Stimulated activated effector memory CD8-positive, alpha-beta T cell treated with anti-CD3 and anti-CD28 coated beads, Interleukin-12 subunit alpha, Interleukin-12 subunit beta, amount 100 ng/mL, for 72 hours (primary cell): ENCODE measurements around the gene RPS6KC1.
"Not testable (repeated sequence)": the region's sequence is repeated elsewhere in the genome, so short reads cannot be mapped to it uniquely, and the experiment has no call there.

Experiments
- ATAC-seq: fragments of 150-1000 bp; cut with Tn5 transposase; 2 replicates; pipeline ENCODE4 v1.10.0; 2021
- DNase-seq, 2 donors: peaks; one replicate each; pipeline ENCODE4 v3.0.0; 2021 to 2022; ENCODE audit warnings: low spot score in 2 of 2
- H3K27ac Mint-ChIP-seq: one replicate; pipeline ENCODE4 v1.8.0; 2022; ENCODE audit warnings: mild to moderate bottlenecking, mixed read lengths
- H3K36me3 Mint-ChIP-seq: one replicate; pipeline ENCODE4 v1.8.0; 2022; ENCODE audit warnings: mild to moderate bottlenecking, mixed read lengths
- H3K4me1 Mint-ChIP-seq: one replicate; pipeline ENCODE4 v1.8.0; 2022; ENCODE audit warnings: mixed read lengths
- H3K4me3 Mint-ChIP-seq: one replicate; pipeline ENCODE4 v1.8.0; 2022; ENCODE audit warnings: mild to moderate bottlenecking, mixed read lengths
- H3K9me3 Mint-ChIP-seq: one replicate; pipeline ENCODE4 v1.8.0; 2022; ENCODE audit warnings: mixed read lengths

Gene RPS6KC1, protein sequence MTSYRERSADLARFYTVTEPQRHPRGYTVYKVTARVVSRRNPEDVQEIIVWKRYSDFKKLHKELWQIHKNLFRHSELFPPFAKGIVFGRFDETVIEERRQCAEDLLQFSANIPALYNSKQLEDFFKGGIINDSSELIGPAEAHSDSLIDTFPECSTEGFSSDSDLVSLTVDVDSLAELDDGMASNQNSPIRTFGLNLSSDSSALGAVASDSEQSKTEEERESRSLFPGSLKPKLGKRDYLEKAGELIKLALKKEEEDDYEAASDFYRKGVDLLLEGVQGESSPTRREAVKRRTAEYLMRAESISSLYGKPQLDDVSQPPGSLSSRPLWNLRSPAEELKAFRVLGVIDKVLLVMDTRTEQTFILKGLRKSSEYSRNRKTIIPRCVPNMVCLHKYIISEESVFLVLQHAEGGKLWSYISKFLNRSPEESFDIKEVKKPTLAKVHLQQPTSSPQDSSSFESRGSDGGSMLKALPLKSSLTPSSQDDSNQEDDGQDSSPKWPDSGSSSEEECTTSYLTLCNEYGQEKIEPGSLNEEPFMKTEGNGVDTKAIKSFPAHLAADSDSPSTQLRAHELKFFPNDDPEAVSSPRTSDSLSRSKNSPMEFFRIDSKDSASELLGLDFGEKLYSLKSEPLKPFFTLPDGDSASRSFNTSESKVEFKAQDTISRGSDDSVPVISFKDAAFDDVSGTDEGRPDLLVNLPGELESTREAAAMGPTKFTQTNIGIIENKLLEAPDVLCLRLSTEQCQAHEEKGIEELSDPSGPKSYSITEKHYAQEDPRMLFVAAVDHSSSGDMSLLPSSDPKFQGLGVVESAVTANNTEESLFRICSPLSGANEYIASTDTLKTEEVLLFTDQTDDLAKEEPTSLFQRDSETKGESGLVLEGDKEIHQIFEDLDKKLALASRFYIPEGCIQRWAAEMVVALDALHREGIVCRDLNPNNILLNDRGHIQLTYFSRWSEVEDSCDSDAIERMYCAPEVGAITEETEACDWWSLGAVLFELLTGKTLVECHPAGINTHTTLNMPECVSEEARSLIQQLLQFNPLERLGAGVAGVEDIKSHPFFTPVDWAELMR

DNA sequence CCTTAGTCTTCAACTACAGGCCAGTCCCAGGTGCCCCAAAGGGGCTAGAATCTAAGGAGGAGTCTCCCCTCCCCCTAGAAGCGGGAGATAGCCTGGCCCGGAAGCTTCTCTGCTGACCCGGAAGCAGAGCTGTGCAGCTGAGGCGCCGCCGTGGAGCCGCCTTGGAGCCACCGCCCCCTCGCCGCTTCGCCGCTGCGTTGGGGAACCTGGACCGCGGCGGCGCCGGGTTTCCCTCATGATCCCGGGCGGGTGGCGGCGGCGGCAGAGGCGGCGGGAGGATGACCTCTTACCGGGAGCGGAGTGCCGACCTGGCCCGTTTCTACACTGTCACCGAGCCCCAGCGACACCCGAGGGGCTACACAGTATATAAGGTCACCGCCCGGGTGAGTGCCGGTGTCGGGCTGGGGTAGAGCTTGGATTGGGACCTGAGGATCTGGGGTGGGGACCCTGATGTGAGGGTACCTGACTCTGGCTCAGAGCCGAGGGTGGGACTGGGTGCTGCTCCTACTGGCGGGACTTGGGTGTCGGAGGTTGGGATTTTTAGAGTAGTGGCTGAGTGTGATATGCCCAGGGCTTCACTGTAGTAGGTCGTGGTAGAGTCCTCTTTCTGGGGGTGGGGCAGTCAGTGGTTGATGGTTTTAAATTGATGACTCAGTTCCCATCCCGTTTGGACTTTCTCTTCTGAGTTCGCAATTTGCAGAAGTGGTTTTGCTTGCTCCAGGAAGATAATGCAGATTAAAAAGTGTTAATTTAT lies at the start of gene RPS6KC1:
RPS6KC1 (plus strand) TSS at position 115 of the 754 bp plus-strand sequence; CDS start at position 279, 164 bp downstream.
- DNase-seq (peak; percentile 67 to 88), ATAC-seq (peak; percentile 98)
- Mint-ChIP-seq H3K4me3 (peak within 1 kb of the TSS; percentile 83), H3K9me3 (peaks cover 8% of the 10 kb centered on the region), H3K4me1 (peaks cover 28% of the 10 kb centered on the region), H3K27ac (peak within 1 kb of the TSS; percentile 94), H3K36me3 (no peaks in the 10 kb centered on the region)

DNA sequence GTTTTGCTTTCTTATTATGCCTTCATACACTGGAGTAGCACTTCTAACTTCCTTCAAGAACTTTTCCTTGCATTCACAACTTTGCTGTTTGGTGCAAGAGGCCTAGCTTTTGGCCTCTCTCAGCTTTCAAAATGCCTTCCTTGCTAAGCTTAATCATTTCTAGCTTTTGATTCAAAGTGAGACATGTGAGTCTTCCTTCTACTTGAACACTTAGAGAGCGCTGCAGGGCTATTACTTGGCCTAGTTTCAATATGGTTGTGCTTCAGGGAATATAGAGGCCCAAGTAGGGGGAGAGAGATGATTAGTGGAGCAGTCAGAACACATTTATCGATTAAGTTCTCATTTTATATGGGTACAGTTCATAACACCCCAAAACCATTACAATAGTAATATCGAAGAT lies 47.8 kb upstream of the RPS6KC1 start:
- H3K4me3 Mint-ChIP-seq, result peak overlapping the region; percentile 21
- peak overlapping the region; percentile 66 for H3K27ac Mint-ChIP-seq
- peaks cover 98% of the 10 kb centered on the region for H3K36me3 Mint-ChIP-seq
- H3K9me3 Mint-ChIP-seq, result no peaks in the 10 kb centered on the region
- peaks cover 14% of the 10 kb centered on the region for H3K4me1 Mint-ChIP-seq
- ATAC-seq, result peak; percentile 100
- no peak for DNase-seq

DNA sequence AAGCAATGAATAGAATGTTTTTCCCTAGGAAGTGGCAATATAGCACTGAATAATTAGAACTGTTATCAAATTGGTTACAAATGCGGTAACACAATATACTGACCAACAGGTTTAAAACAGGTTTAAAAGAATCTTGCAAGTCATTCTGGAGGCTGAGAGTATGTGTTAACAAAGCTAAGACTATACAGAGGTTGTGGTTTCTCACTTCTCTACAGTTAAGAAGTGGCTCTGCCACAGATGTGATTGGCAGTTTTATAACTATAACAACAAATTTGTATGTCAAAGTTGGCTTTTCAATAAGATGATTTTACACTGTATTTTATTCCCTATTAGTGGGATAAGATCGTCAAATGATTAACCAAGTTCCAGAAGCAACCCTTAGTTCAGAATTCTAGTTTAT lies 42.5 kb upstream of the RPS6KC1 start:
- H3K9me3 Mint-ChIP-seq, result no peaks in the 10 kb centered on the region
- H3K36me3 Mint-ChIP-seq, result peaks cover 89% of the 10 kb centered on the region
- no peak overlapping the region for H3K4me3 Mint-ChIP-seq
- DNase-seq, result no peak
- peak overlapping the region; percentile 12 for H3K27ac Mint-ChIP-seq
- H3K4me1 Mint-ChIP-seq, result peaks cover 36% of the 10 kb centered on the region
- ATAC-seq, result peak; percentile 81

DNA sequence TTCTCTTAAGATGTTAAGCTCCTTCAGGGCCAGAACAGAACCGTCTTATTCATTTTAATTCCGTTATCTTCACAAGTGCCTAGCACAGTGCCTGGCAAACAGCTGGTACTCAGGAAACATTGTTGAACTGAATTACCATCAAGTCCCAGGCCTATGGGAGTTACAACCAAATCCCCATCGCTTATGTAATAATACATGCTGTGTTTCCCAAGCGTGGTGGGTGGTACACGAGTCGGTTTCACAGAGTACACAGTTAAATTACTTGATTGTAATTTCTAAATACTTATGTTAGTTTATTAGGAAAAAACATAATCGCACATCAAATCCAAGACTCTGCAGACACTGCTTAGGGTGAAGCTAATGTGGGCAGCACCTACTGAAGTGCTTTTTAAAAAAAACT lies 36.4 kb upstream of the RPS6KC1 start:
- Mint-ChIP-seq H3K9me3 (no peaks in the 10 kb centered on the region), H3K4me1 (peaks cover 25% of the 10 kb centered on the region), H3K4me3 (peak overlapping the region; percentile 99), H3K27ac (peak overlapping the region; percentile 99), H3K36me3 (peaks cover 39% of the 10 kb centered on the region)
- ATAC-seq, result no peak
- DNase-seq, result no peak

DNA sequence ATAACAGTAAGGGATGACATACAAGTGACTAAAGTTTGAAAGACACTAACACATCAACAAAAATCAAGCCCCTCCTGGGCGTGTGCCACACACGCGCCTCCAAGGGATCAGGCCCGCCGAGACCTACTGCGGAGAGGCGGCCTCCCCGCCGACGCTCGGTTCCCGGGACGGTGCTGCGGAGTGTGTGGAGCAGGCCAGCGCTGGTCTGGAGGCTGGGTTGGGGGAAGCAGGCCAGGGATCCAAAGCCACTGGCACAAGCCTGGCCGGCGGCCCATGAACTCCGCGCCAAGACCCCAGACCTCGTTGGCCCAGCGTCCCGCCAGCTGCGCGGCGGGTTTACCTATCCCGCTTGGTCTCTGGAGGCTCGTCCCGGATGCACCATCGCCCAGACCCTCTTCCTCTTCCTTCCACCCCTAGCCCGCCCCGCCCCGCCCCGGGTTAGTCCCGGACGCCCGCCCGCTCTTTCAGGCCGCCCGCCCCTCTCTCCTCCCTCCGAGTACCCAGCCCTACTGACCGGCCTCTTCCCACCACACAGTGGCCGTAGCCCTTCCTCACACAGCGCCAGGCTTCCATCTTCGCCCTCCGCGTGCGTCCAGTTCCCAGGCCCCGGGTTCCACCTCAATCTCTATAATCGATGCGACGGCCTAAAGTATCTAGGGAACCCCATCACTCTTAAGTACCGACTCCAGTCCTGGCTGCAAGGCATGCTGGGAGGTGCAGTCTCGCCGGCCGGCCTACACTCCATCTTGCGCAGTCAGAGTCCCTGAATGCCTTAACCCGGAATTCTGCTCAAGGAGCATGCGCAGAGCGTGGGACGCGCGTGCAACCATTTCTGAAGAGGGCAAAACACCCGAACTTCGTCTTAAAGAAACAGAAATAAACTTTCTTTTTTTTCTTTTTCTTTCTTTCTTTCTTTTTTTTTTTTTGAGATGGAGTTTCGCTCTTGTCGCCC lies 35.7 kb upstream of the RPS6KC1 start, which contains the start of gene ANGEL2:
ANGEL2 (minus strand) TSS at position 769 of the 952 bp plus-strand sequence; CDS start at position 573, 196 bp downstream.
- peak within 1 kb of the TSS; percentile 99 for H3K4me3 Mint-ChIP-seq
- H3K4me1 Mint-ChIP-seq, result peaks cover 25% of the 10 kb centered on the region
- ATAC-seq (peak; percentile 99), DNase-seq (peak; percentile 81 to 96)
- peaks cover 32% of the 10 kb centered on the region for H3K36me3 Mint-ChIP-seq
- peak within 1 kb of the TSS; percentile 99 for H3K27ac Mint-ChIP-seq
- H3K9me3 Mint-ChIP-seq, result no peaks in the 10 kb centered on the region

DNA sequence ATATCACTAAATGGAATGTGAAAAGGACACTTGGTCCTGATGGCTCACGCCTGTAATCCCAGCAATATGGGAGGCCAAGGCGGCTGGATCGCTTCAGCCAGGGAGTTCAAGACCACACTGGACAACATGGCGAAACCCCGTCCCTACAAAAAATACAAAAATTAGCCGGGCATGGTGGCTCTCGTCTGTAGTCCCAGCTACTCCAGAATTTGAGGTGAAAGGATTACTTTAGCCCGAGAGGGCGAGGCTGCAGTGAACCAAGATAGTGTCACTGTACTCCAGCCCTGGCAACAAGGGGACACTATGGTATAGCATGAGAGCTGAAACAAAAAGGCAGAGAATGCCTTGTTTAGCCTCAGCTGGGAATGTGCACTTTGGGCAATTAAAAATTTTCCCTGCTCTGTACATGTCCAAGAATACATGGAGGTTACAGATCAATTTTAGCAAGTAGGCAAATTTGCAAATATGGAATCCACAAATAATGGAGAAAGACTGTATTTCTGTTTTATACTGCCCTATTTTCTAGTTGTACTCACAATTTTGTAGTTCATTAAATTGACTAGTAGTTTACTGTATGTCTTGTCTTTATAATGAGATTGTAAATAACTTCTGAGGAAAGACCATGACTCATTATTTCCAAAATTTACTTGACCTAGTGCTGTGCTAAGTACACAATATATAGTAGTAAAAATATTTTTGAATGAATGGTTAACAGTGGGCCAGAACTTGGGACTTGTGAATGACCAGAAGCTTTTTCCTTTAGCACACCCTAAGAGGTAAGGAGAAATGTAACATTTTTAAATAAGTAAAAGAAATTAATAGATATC lies 33.4 kb upstream of the RPS6KC1 start:
- Mint-ChIP-seq H3K4me1 (peaks cover 11% of the 10 kb centered on the region), H3K27ac (no peak overlapping the region), H3K36me3 (peaks cover 12% of the 10 kb centered on the region), H3K4me3 (no peak overlapping the region), H3K9me3 (no peaks in the 10 kb centered on the region)
- no peak for ATAC-seq
- DNase-seq, result no peak

DNA sequence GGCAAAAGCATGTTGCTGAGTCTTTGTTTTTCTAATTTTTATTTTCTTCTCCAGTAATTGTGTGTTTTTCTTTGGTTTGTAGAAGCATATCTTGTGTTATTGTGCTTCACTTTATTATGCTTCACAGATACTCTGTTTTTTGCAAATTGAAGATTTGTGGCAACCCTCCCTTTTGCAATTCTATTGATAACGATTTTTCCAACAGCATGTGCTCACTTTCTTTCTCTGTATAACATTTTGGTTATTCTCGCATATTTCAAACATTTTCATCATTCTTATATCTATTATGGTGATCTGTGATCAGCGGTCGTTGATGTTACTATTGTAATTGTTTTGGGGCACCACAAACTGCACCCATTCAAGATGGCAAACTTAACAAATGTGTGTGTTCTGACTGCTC lies 31.6 kb upstream of the RPS6KC1 start:
- H3K27ac Mint-ChIP-seq, result no peak overlapping the region
- H3K36me3 Mint-ChIP-seq, result peaks cover 7% of the 10 kb centered on the region
- H3K9me3 Mint-ChIP-seq, result no peaks in the 10 kb centered on the region
- H3K4me3 Mint-ChIP-seq, result no peak overlapping the region
- H3K4me1 Mint-ChIP-seq, result no peaks in the 10 kb centered on the region
- DNase-seq, result no peak
- ATAC-seq, result no peak

DNA sequence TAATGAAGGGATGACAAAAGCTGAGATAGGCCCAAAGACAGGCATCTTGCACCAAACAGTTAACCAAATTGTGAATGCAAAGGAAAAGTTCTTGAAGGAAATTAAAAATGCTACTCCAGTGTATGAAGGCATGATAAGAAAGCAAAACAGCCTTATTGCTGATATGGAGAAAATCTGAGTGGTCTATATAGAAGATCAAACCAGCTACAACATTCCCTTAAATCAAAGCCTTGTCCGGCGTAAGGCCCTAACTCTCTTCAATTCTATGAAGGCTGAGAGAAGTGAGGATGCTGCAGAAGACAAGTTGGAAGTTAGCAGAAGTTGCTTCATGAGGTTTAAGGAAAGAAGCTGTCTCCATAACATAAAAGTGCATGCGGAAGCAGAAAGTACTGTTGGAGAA lies 31.0 kb upstream of the RPS6KC1 start:
- no peak for DNase-seq
- peaks cover 7% of the 10 kb centered on the region for H3K36me3 Mint-ChIP-seq
- no peak overlapping the region for H3K27ac Mint-ChIP-seq
- no peaks in the 10 kb centered on the region for H3K9me3 Mint-ChIP-seq
- no peak for ATAC-seq
- H3K4me3 Mint-ChIP-seq, result no peak overlapping the region
- H3K4me1 Mint-ChIP-seq, result no peaks in the 10 kb centered on the region

DNA sequence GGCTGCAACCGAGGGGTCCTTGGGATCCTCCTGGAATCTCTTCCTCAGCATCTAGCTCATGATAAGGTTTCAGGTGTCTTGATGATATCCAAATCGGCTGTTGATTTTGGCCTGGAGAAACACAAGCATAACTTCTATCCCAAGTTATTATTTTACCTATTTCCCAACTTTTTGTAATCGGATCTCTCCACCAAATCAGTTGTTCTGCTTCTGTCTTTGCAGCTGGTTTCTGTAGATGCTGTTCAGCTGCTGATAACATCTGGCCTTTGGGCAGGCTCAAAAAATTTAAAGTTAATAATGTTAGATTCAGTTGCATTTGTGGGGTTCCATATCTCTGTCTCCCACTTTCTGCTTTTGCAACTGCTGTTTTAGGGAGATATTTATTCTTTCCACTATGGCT lies 24.0 kb upstream of the RPS6KC1 start:
- ATAC-seq, DNase-seq, H3K9me3 Mint-ChIP-seq, H3K36me3 Mint-ChIP-seq, H3K27ac Mint-ChIP-seq, H3K4me3 Mint-ChIP-seq, H3K4me1 Mint-ChIP-seq: not testable (repeated sequence)

DNA sequence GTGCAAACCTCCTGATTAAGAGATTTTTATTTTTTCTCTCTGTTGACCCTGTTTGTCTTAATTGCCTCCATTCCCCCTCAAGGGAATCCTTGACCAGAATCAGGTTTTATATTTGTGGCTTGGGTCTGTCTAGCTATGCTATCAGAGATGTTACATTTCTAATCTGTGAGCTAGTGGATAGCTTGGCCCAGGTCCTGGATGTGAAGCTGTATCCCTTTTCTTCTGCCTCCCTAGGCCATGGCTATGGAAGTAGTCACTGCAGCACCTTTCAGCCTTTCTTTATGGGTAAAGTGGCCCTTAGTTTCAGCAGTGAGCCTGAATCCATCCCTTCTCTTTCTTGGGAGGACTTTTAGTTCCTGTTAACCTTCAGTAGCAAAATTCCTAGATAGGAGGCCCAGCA lies 18.4 kb upstream of the RPS6KC1 start:
- Mint-ChIP-seq H3K9me3 (no peaks in the 10 kb centered on the region), H3K27ac (no peak overlapping the region), H3K4me3 (no peak overlapping the region), H3K4me1 (no peaks in the 10 kb centered on the region), H3K36me3 (no peaks in the 10 kb centered on the region)
- no peak for DNase-seq
- no peak for ATAC-seq

DNA sequence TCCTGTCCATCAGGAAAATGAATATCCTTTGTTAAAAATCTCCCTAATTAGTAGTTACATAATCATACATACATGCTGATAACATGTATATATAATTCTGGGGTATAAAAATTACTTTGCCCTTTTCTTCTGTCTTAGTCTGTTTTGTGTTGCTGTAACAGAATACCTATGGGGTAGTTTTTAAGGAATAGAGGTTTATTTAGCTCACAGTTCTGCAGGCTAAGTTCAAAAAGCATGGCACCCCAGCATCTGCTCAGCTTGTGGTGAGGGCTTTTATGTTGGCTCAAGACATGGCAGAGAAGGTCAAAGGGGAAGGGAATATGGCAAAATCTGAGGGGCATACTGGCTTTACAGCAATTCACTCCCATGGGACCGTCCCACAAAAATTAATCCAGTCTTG lies 16.3 kb upstream of the RPS6KC1 start:
- H3K36me3 Mint-ChIP-seq, result no peaks in the 10 kb centered on the region
- H3K27ac Mint-ChIP-seq, result no peak overlapping the region
- H3K4me1 Mint-ChIP-seq, result no peaks in the 10 kb centered on the region
- DNase-seq (no peak), ATAC-seq (no peak)
- H3K4me3 Mint-ChIP-seq, result no peak overlapping the region
- H3K9me3 Mint-ChIP-seq, result no peaks in the 10 kb centered on the region

DNA sequence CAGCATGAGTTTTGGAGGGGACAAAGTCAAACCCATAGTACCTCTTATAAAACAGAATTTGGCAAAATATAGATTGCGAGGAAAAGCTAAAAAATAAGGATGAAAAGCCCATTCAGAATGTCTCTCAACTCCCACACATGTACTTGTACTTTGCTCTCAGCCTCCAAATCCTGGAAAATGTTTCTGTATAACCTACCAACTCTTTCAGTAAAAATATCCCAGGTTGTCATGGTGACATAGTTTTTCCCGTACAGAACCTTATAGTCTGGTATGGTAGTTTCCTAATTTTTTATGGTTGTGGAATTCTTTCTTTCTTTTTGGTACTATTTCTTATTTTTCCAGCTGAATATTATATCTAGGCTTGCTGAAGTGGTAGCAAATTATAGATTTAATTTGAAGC lies 15.5 kb upstream of the RPS6KC1 start:
- H3K9me3 Mint-ChIP-seq, result no peaks in the 10 kb centered on the region
- H3K36me3 Mint-ChIP-seq, result no peaks in the 10 kb centered on the region
- no peak overlapping the region for H3K4me3 Mint-ChIP-seq
- DNase-seq (no peak), ATAC-seq (no peak)
- H3K4me1 Mint-ChIP-seq, result no peaks in the 10 kb centered on the region
- no peak overlapping the region for H3K27ac Mint-ChIP-seq

DNA sequence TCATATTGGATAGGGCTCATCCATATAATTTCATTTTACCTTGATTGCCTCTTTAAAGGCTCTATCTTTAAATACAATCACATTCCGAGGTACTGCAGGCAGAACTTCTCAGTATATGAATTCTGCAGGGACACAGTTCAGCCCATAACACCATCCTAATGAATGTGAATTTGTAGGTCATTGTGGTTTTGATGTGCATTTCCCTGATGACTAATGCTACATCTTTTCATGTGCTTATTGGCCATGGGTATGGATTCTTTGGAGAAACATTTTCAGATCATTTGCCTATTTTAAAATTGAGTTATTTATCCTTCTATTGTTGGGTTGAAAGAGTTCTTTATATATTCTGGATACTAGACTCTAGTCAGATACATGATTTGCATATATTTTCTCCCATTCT lies 9.6 kb upstream of the RPS6KC1 start:
- no peak for ATAC-seq
- Mint-ChIP-seq H3K4me1 (peaks cover 6% of the 10 kb centered on the region), H3K4me3 (no peak overlapping the region), H3K27ac (no peak overlapping the region), H3K9me3 (no peaks in the 10 kb centered on the region), H3K36me3 (no peaks in the 10 kb centered on the region)
- no peak for DNase-seq
